NB4 (cell line): ENCODE results near the gene MCF2L.

Experiments used
- DNase-seq: peaks from one replicate; pipeline ENCODE4 v3.0.0; 2010; ENCODE audit warnings: low read depth
- H3K4me3 ChIP-seq: one replicate; pipeline ENCODE4 v1.5.1; 2011; ENCODE audit warnings: mild to moderate bottlenecking, low read depth, low read length, moderate library complexity
- CTCF ChIP-seq: IDR thresholded peaks from one replicate; pipeline ENCODE4 v1.5.1; 2012; ENCODE audit warnings: low read depth, low read length
- MAX ChIP-seq: IDR thresholded peaks from 2 replicates; pipeline ENCODE4 v1.6.1; 2011; ENCODE audit warnings: low read depth, low read length
- MYC ChIP-seq: IDR thresholded peaks from 2 replicates; pipeline ENCODE4 v1.6.1; 2011; ENCODE audit warnings: low read depth, low read length
- POLR2A ChIP-seq: IDR thresholded peaks from 2 replicates; pipeline ENCODE4 v1.6.1; 2011; ENCODE audit warnings: mild to moderate bottlenecking; ENCODE audit not compliant: insufficient read length; ENCODE audit errors: extremely low read depth

The MCF2L gene

GRCh38 chr13:112928972-112929782 lies 39.8 kb upstream of the MCF2L start:
- peak; percentile 48 for DNase-seq
- TF ChIP-seq CTCF (no peak), MAX (no peak; the same call in 1 of the 2 replicates), POLR2A (no peak)
- H3K4me3 ChIP-seq: no peak overlapping the region

- no peak overlapping the region for H3K4me3 ChIP-seq
- no peak for DNase-seq
- no peak for TF ChIP-seq MYC
- no peak for TF ChIP-seq POLR2A
- TF ChIP-seq CTCF: no peak
- no peak for TF ChIP-seq MAX
Observed at GRCh38 chr13:112929783-112930055, 39.3 kb upstream of the MCF2L start.

- DNase-seq: no peak
- H3K4me3 ChIP-seq: no peak overlapping the region
- TF ChIP-seq CTCF (no peak), MAX (no peak), MYC (no peak), POLR2A (no peak)
Observed at GRCh38 chr13:112930192-112930591, 38.8 kb upstream of the MCF2L start.

GRCh38 chr13:112931028-112931934 lies 37.7 kb upstream of the MCF2L start:
- no peak overlapping the region for H3K4me3 ChIP-seq
- peak; percentile 43 for DNase-seq
- TF ChIP-seq CTCF (peak; percentile 70), POLR2A (no peak)

- DNase-seq: no peak
- no peak for TF ChIP-seq MYC
- no peak for TF ChIP-seq CTCF
- no peak for TF ChIP-seq MAX
- TF ChIP-seq POLR2A: no peak
- H3K4me3 ChIP-seq: no peak overlapping the region
Observed at GRCh38 chr13:112932971-112933370, 36.0 kb upstream of the MCF2L start.
